ENCODE measurements around the gene KDM7A. TPM values are rescaled to one million over a fixed set of nuclear protein-coding genes. Genes with fewer than 3 reads are reported as not detected.
A peak's percentile ranks its signal among the peaks of the same experiment; 100 is the strongest.
"Not testable (repeated sequence)": the region's sequence is repeated elsewhere in the genome, so short reads cannot be mapped to it uniquely, and the experiment has no call there.

Gene KDM7A
- total RNA-seq, 6 experiments from 2014 or later = 0.97 to 2.2 (median 1.2) TPM

GRCh38 chr7:140205600-140205999, 28.8 kb upstream of the KDM7A start:
- peaks cover 7% of the 10 kb centered on the region for H3K9me3 Mint-ChIP-seq
- no peak overlapping the region for H3K27ac Mint-ChIP-seq
- no peak for DNase-seq
- peaks cover 7% of the 10 kb centered on the region; the same call in 1 of the 2 replicates for H3K36me3 Mint-ChIP-seq (ENCODE audit: low read depth)
- no peak overlapping the region for H3K4me3 Mint-ChIP-seq
- TF ChIP-seq CTCF (IDR thresholded peaks at IDR 0.05) = no peak
- peaks cover 51% of the 10 kb centered on the region for H3K27me3 Mint-ChIP-seq (ENCODE audit: insufficient read depth)
- H3K4me1 Mint-ChIP-seq (ENCODE audit: low read depth) = no peaks in the 10 kb centered on the region

DNA sequence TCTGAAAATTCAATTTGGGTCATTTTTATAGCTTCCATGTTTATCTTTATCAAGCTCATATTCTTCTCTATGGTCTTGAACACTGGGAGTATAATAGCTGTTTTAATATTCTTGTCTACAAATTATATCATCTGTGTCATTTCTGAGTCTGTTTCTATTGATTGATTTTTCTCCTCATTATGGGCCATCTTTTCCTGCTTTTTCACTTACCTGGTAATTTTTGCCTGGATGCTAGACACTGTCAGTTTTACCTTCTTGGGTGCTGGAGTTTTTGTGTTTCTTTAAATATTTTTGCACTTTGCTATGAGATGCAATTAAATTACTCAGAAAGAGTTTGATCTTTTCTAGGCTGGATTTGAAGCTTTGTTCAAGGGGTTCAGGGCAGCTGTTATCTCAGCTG, 26.8 kb upstream of the KDM7A start:
- TF ChIP-seq CTCF (IDR thresholded peaks at IDR 0.05) = no peak
- Mint-ChIP-seq H3K27me3 (ENCODE audit: insufficient read depth) (peaks cover 43% of the 10 kb centered on the region), H3K9me3 (peaks cover 7% of the 10 kb centered on the region), H3K4me1 (ENCODE audit: low read depth) (peaks cover 13% of the 10 kb centered on the region), H3K27ac (no peak overlapping the region), H3K36me3 (ENCODE audit: low read depth) (peaks cover 7% of the 10 kb centered on the region; the same call in 1 of the 2 replicates), H3K4me3 (no peak overlapping the region)
- no peak for DNase-seq

- Mint-ChIP-seq H3K27me3 (ENCODE audit: insufficient read depth) (peaks cover 40% of the 10 kb centered on the region), H3K4me1 (ENCODE audit: low read depth) (peaks cover 13% of the 10 kb centered on the region)
- not testable (repeated sequence) for H3K9me3 Mint-ChIP-seq; H3K4me3 Mint-ChIP-seq; H3K36me3 Mint-ChIP-seq (ENCODE audit: low read depth); DNase-seq; H3K27ac Mint-ChIP-seq
Observed at GRCh38 chr7:140202942-140203341, 26.2 kb upstream of the KDM7A start.

DNA sequence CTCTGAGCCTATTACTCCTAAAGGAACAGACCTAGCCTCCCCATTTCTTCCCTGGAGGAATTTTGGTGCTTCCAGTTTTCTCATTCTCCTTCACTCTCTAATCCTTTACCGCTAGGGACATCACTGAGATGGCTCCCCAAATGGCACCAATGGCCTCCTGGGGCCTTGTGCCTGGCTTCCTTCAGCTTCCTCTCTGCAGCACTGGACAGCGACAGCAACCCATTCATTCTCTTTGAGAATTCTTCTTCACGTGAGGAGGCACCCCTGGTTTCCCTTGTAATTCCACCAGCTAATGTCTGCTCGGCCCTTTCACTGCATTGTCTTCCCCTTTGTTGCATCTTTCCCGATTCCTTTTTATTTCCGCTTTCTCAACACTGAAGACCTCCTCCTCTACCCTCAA, 24.6 kb upstream of the KDM7A start:
- Mint-ChIP-seq H3K27me3 (ENCODE audit: insufficient read depth) (peaks cover 33% of the 10 kb centered on the region), H3K36me3 (ENCODE audit: low read depth) (peaks cover 14% of the 10 kb centered on the region), H3K4me1 (ENCODE audit: low read depth) (peaks cover 26% of the 10 kb centered on the region), H3K27ac (no peak overlapping the region), H3K4me3 (no peak overlapping the region), H3K9me3 (peaks cover 14% of the 10 kb centered on the region)
- DNase-seq = no peak
- no peak for TF ChIP-seq CTCF (IDR thresholded peaks at IDR 0.05)

DNA sequence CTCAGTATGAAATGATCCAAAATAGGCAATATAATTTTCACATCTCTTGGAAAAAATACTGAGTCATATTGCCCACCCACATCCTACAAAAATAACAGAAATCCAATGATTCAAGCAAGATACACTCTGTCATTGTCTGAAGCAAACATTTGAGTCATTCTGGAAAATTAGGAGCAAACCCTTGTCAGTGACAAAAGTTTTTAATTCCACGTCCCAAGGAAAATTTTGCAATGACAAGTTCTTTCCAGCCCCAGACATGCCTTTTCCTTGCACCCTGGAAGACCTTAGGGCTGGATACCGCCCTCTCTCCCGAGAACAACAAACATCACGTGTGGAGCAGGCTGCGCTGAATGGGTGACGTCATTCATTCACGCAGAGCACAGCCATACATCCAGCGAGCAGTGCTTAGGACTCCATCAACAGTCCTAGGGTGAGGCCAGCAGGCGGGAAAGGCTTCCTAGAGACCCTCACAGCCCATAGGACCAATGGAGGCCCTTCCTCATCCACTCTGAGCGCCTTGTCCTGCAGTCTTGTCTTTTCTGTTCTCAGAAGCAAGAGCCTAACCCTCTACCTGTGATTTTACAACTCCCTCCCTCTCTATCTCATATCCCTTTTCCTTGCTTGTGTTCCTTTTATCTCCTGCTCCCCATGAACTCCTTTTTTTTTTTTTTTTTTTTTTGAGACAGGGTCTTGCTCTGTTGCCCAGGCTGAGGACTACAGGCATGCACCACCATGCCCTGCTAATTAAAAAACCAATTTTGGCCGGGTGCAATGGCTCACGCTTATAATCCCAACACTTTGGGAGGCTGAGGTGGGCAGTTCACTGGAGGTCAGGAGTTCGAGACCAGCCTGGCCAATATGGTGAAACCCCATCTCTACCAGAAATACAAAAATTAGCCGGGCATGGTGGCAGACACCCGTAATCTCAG, 23.5 kb upstream of the KDM7A start:
- peak overlapping the region; percentile 15; the same call in 1 of the 2 replicates for H3K27ac Mint-ChIP-seq
- H3K27me3 Mint-ChIP-seq (ENCODE audit: insufficient read depth) = peaks cover 25% of the 10 kb centered on the region
- H3K36me3 Mint-ChIP-seq (ENCODE audit: low read depth) = peaks cover 14% of the 10 kb centered on the region
- peak; percentile 8 for DNase-seq
- no peak for TF ChIP-seq CTCF (IDR thresholded peaks at IDR 0.05)
- H3K4me3 Mint-ChIP-seq = peak overlapping the region; percentile 52
- peaks cover 14% of the 10 kb centered on the region for H3K9me3 Mint-ChIP-seq
- H3K4me1 Mint-ChIP-seq (ENCODE audit: low read depth) = peaks cover 31% of the 10 kb centered on the region

GRCh38 chr7:140197938-140198337, 21.2 kb upstream of the KDM7A start:
- Mint-ChIP-seq H3K9me3 (peaks cover 7% of the 10 kb centered on the region), H3K36me3 (ENCODE audit: low read depth) (peaks cover 7% of the 10 kb centered on the region), H3K4me3 (no peak overlapping the region), H3K4me1 (ENCODE audit: low read depth) (peaks cover 31% of the 10 kb centered on the region), H3K27me3 (ENCODE audit: insufficient read depth) (peaks cover 13% of the 10 kb centered on the region), H3K27ac (no peak overlapping the region)
- TF ChIP-seq CTCF (IDR thresholded peaks at IDR 0.05) = no peak
- DNase-seq = no peak
